WTC11 (cell line): ENCODE data around the gene FSTL4. TPM values are rescaled to one million over a fixed set of nuclear protein-coding genes. Genes with fewer than 3 reads are reported as not detected.

ENCODE experiments used
- ATAC-seq: fragments of 200-7000 bp; cut with Tn5 transposase; 2 replicates; pipeline ENCODE4 v1.10.0; 2021; ENCODE audit warnings: mild to moderate bottlenecking, moderate library complexity
- CTCF ChIA-PET: fragments of 300-600 bp; sonication (Branson Sonifier 250); formaldehyde crosslinking; loops from one replicate; lab custom pipeline; 2021; ENCODE audit warnings: antibody characterized with exemption; lab: Charles Lee
- POLR2A ChIA-PET: fragments of 350-600 bp; sonication (Branson Sonifier 250); formaldehyde crosslinking; loops from one replicate; lab custom pipeline; 2021; ENCODE audit warnings: antibody characterized with exemption; lab: Charles Lee
- DNase-seq: peaks from one replicate; pipeline ENCODE4 v3.0.0; 2021; ENCODE audit warnings: low spot score
- H3K27ac Mint-ChIP-seq: 2 replicates; pipeline ENCODE4 v1.8.0; 2021; ENCODE audit warnings: mixed read lengths
- H3K27me3 Mint-ChIP-seq: 2 replicates; pipeline ENCODE4 v1.8.0; 2021; ENCODE audit warnings: low read depth, mild to moderate bottlenecking, moderate library complexity, mixed read lengths
- H3K36me3 Mint-ChIP-seq: 2 replicates; pipeline ENCODE4 v1.8.0; 2021; ENCODE audit warnings: mixed read lengths
- H3K4me1 Mint-ChIP-seq: 2 replicates; pipeline ENCODE4 v1.8.0; 2022; ENCODE audit warnings: mixed read lengths
- H3K4me3 Mint-ChIP-seq: 2 replicates; pipeline ENCODE4 v1.8.0; 2021; ENCODE audit warnings: mild to moderate bottlenecking, moderate library complexity, mixed read lengths
- H3K9me3 Mint-ChIP-seq: 2 replicates; pipeline ENCODE4 v1.8.0; 2021; ENCODE audit warnings: mixed read lengths
- AFF4 ChIP-seq: sonication (generic); formaldehyde crosslinking; IDR thresholded peaks from 2 replicates; pipeline ENCODE4 v1.8.1; 2023; ENCODE audit warnings: mild to moderate bottlenecking, missing genetic modification reagents, borderline replicate concordance
- AR ChIP-seq: fragments of 250-450 bp; sonication (Bioruptor Pico); IDR thresholded peaks from 2 replicates; pipeline ENCODE4 v1.9.0; 2021; ENCODE audit warnings: mild to moderate bottlenecking
- E2F1 ChIP-seq: sonication (generic); formaldehyde crosslinking; IDR thresholded peaks from 2 replicates; pipeline ENCODE4 v1.8.0; 2022; ENCODE audit warnings: mild to moderate bottlenecking, missing genetic modification reagents
- E2F4 ChIP-seq: sonication (generic); formaldehyde crosslinking; IDR thresholded peaks from 2 replicates; pipeline ENCODE4 v1.8.1; 2022; ENCODE audit warnings: low read depth, mild to moderate bottlenecking, moderate library complexity, missing genetic modification reagents, borderline replicate concordance
- IRF1 ChIP-seq: sonication (generic); formaldehyde crosslinking; IDR thresholded peaks from 2 replicates; pipeline ENCODE4 v1.8.0; 2023; ENCODE audit warnings: missing genetic modification reagents
- JAZF1 ChIP-seq: fragments of 250-450 bp; sonication (Bioruptor Pico); IDR thresholded peaks from 2 replicates; pipeline ENCODE4 v1.9.0; 2021; ENCODE audit warnings: moderate library complexity, mild to moderate bottlenecking, inconsistent platforms
- MYBL2 ChIP-seq: sonication (generic); formaldehyde crosslinking; IDR thresholded peaks from 2 replicates; pipeline ENCODE4 v1.8.1; 2023; ENCODE audit warnings: mild to moderate bottlenecking, moderate library complexity, missing genetic modification reagents
- NR3C1 ChIP-seq: sonication (generic); formaldehyde crosslinking; conservative IDR thresholded peaks from 2 replicates; pipeline ENCODE4 v1.8.1; 2023; ENCODE audit warnings: low read depth, mild to moderate bottlenecking, missing genetic modification reagents
- PREB ChIP-seq: sonication (generic); formaldehyde crosslinking; IDR thresholded peaks from 2 replicates; pipeline ENCODE4 v1.8.1; 2022; ENCODE audit warnings: mild to moderate bottlenecking, missing genetic modification reagents, moderate library complexity, borderline replicate concordance
- ZNF396 ChIP-seq: fragments of 250-450 bp; sonication (Bioruptor Pico); IDR thresholded peaks from 2 replicates; pipeline ENCODE4 v1.8.0; 2021; ENCODE audit warnings: mild to moderate bottlenecking, moderate library complexity, borderline replicate concordance
- ZNF416 ChIP-seq: fragments of 250-450 bp; sonication (Bioruptor Pico); IDR thresholded peaks from 2 replicates; pipeline ENCODE4 v1.9.0; 2021; ENCODE audit warnings: mild to moderate bottlenecking, inconsistent platforms
- ZNF425 ChIP-seq: fragments of 250-450 bp; sonication (Bioruptor Pico); conservative IDR thresholded peaks from 2 replicates; pipeline ENCODE4 v1.9.0; 2021; ENCODE audit warnings: mild to moderate bottlenecking
- ZNF671 ChIP-seq: fragments of 250-450 bp; sonication (Bioruptor Pico); IDR thresholded peaks from 2 replicates; pipeline ENCODE4 v1.8.0; 2021; ENCODE audit warnings: mild to moderate bottlenecking
- ZSCAN18 ChIP-seq: fragments of 250-450 bp; sonication (Bioruptor Pico); IDR thresholded peaks from 2 replicates; pipeline ENCODE4 v2.1.2; 2022; ENCODE audit warnings: mild to moderate bottlenecking, moderate library complexity
- total RNA-seq: library from RNA; stranded (reverse); gene quantifications from 3 replicates; pipeline ENCODE4 v1.2.3, GENCODE V29; 2021

Gene FSTL4
- total RNA-seq, 1 experiment from 2014 or later, result 6.1 TPM

- TF ChIP-seq ZNF425 (CRISPR knock-in tag) (no peak), PREB (no peak), E2F4 (CRISPR knock-in tag) (no peak), IRF1 (CRISPR knock-in tag) (no peak)
These were observed 418.5 kb downstream of the FSTL4 start (continued) for GRCh38 chr5:133193794-133194193.

- Mint-ChIP-seq H3K27me3 (no peaks in the 10 kb centered on the region), H3K4me3 (no peak overlapping the region), H3K9me3 (no peaks in the 10 kb centered on the region), H3K36me3 (no peaks in the 10 kb centered on the region), H3K27ac (no peak overlapping the region), H3K4me1 (peaks cover 23% of the 10 kb centered on the region)
- peak; percentile 12; the same call in 1 of the 2 replicates for ATAC-seq
- POLR2A ChIA-PET, result no interaction called here
- no peak for DNase-seq
- CTCF ChIA-PET, result interaction anchor here (1.1 to 1.3 kb wide), 3 partner anchors 55 to 81 kb away, joined by 3 to 5 read pairs (median 3); no protein-coding TSS in a partner anchor
- no peak for TF ChIP-seq AR (CRISPR knock-in tag)
- TF ChIP-seq ZNF671 (CRISPR knock-in tag), result no peak
- TF ChIP-seq PREB, result no peak
- no peak for TF ChIP-seq E2F1 (CRISPR knock-in tag)
- no peak for TF ChIP-seq NR3C1 (CRISPR knock-in tag)
- no peak for TF ChIP-seq ZSCAN18 (CRISPR knock-in tag)
- TF ChIP-seq AFF4 (CRISPR knock-in tag), result no peak
- TF ChIP-seq ZNF396 (CRISPR knock-in tag), result no peak
- no peak for TF ChIP-seq MYBL2 (CRISPR knock-in tag)
- no peak for TF ChIP-seq JAZF1 (CRISPR knock-in tag)
- no peak for TF ChIP-seq ZNF416 (CRISPR knock-in tag)
These were observed 419.6 kb downstream of the FSTL4 start for GRCh38 chr5:133192716-133193115.
